ENCODE data around the gene SCYL1.

SCYL1 gene

DNA sequence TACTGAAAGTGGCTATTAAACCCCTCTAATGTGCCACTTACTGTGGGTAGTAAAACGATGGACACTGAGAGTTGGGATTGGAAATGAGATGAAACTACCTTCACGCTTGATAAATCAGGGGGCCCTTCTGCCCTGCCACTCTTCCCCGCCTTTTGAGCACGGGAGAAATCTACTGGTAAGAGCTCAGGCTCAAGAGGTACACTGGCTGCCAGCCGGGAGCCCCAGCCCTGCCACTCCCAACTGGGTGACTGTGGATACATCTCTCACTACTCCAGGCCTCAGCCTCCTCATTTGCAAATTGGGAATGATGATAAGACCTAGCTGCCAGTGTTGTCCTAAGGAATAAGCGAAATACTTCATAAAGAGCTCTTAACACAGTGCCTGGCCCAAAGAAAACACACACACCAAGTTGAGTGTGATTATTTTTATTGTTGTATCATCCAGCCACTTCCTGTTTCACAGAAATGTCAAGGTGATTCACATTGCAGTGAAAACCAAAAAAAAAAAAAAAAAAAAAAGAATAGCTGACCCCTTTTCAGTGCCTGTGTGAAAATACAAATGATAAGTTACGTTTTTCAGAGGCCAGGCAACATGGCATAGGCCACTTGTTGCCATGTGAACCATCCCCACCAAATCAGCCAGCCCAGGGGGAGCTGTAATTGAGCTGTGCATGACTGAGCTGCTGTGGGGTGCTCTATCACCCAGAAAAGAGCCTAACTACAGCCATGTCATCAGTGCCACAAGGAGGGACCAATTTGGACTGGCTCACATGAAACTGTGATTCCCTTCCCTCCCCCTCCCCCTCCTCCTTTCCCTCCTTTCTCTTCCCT, 41.0 kb downstream of the SCYL1 start:
- no peak for DNase-seq (ENCODE audit: low read depth)
- TF ChIP-seq, protein P1, sequence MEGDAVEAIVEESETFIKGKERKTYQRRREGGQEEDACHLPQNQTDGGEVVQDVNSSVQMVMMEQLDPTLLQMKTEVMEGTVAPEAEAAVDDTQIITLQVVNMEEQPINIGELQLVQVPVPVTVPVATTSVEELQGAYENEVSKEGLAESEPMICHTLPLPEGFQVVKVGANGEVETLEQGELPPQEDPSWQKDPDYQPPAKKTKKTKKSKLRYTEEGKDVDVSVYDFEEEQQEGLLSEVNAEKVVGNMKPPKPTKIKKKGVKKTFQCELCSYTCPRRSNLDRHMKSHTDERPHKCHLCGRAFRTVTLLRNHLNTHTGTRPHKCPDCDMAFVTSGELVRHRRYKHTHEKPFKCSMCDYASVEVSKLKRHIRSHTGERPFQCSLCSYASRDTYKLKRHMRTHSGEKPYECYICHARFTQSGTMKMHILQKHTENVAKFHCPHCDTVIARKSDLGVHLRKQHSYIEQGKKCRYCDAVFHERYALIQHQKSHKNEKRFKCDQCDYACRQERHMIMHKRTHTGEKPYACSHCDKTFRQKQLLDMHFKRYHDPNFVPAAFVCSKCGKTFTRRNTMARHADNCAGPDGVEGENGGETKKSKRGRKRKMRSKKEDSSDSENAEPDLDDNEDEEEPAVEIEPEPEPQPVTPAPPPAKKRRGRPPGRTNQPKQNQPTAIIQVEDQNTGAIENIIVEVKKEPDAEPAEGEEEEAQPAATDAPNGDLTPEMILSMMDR (IDR thresholded peaks at IDR 0.05; ENCODE audit: insufficient read depth, low read depth, low read length, missing control alignments): no peak
- no peak overlapping the region for H3K4me3 ChIP-seq (ENCODE audit: low read length)

DNA sequence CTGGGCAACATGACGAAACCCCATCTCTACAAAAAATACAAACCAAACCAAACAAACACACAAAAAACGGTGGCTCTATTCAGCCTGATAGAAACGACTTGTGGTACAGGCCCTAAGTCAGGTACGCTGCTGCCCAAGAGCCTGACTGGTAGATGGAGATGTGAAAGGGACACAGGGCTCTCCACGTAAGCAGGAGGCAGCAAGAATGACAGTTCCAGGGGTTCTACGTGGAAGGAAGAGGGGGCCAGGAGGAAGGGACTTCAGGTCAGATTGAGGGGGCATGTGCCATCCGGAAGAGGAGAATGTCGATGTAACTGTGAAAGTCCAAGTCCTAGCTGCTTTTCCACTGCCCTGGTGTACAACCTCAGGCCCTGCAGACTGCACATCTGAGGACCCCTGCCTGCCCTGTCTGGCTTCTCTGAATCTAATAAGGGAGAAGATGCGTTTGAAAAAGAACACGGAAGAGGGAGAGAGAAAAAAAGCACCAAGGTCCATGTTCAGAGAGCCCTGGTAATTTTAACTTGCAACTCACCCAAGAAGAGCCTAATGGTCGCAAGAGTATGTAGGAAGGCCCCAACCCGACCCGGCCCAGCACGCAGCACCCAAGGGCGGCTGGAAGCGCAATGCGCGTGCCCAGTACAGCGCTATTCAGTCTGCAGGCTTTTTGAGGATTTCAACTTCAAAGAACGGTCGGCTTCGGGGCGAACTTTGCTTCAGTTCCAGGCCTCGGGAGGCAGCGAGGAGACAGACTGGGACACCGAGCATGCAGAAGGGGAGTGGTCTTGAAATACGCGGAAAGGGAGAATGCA, 44.5 kb downstream of the SCYL1 start:
- no peak for DNase-seq (ENCODE audit: low read depth)
- TF ChIP-seq, protein P1 (IDR thresholded peaks at IDR 0.05; ENCODE audit: insufficient read depth, low read depth, low read length, missing control alignments): no peak
- peak overlapping the region; percentile 93 for H3K4me3 ChIP-seq (ENCODE audit: low read length)

DNA sequence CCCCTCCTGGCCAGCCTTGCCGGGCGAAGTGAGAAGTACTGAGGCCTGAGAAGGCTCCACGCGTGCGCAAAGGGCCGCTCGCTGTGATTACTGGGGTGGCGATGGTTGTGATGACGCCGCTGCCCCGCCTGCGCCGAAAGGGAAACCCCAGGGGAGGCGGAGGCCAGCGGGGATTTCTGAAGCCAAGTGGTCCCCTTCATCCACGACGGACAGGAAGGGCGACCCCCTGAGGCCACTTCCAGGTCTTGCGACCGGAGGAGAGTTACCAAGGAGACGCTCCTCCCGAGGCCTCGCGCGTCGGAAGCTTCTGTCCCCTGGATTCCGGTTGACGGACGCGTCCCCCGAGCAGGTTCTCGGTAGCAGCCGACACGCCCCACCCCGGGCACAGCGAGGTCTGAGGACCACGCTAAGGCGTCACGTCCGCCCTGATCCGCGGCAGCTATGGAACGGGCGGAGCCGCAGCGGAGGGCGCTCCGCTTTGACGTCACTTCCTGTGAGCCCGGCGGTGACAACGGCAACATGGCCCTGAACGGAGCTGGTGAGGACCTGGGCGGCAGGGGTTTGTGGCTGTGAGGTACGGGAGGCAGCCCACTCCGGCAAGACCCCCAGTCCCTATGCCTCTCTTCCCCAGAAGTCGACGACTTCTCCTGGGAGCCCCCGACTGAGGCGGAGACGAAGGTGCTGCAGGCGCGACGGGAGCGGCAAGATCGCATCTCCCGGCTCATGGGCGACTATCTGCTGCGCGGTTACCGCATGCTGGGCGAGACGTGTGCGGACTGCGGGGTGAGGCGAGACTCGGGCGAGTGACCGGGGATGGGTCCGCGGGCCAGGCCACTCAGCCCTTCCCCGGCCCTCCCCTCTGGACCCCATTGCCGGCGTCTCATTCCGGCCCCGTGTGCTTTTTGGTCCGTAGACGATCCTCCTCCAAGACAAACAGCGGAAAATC, 45.4 kb downstream of the SCYL1 start, which contains the start of gene ZNRD2:
Gene ZNRD2 (plus strand): TSS at position 505 of the 946 bp plus-strand sequence. CDS start 15 bp downstream, at position 520.
- H3K4me3 ChIP-seq (ENCODE audit: low read length): peak within 1 kb of the TSS; percentile 93
- TF ChIP-seq, protein P1 (IDR thresholded peaks at IDR 0.05; ENCODE audit: insufficient read depth, low read depth, low read length, missing control alignments): peak; percentile 17
- peak; percentile 99 for DNase-seq (ENCODE audit: low read depth)

DNA sequence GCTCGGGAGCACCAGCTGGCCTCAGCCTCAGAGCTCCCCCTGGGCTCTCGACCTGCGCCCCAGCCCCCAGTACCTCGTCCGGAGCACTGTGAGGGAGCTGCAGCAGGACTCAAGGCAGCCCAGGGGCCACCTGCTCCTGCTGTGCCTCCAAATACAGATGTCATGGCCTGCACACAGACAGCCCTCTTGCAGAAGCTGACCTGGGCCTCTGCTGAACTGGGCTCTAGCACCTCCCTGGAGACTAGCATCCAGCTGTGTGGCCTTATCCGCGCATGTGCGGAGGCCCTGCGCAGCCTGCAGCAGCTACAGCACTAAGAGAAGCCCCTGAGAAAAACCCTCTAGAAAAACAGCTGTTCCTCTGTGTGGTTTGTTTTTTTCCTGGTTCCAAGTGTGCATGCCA, 46.5 kb downstream of the SCYL1 start:
- DNase-seq (ENCODE audit: low read depth): no peak
- peak overlapping the region; percentile 93 for H3K4me3 ChIP-seq (ENCODE audit: low read length)
- TF ChIP-seq, protein P1 (IDR thresholded peaks at IDR 0.05; ENCODE audit: insufficient read depth, low read depth, low read length, missing control alignments): no peak

DNA sequence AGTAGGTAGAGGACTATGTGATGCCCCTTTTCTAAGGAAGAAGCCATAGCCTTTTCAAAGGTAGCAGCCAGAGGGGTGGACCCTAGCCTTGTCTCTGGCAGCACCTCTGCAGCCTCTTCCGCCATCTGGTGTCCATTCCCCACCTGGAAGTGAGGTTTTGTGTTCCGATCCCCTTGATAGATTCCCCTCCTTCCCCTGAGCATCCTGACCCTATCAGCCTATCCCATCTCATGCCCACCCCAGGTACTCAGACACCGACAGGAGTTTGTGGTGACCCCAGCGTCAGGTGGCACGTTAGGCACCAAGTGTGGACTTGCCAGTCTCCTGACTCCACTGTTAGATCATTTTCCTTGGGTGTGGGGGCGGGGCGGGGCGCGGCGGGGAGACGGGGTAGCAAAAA, 47.1 kb downstream of the SCYL1 start:
- peak; percentile 76 for DNase-seq (ENCODE audit: low read depth)
- H3K4me3 ChIP-seq (ENCODE audit: low read length): peak overlapping the region; percentile 93
- TF ChIP-seq, protein P1 (IDR thresholded peaks at IDR 0.05; ENCODE audit: insufficient read depth, low read depth, low read length, missing control alignments): peak; percentile 67

DNA sequence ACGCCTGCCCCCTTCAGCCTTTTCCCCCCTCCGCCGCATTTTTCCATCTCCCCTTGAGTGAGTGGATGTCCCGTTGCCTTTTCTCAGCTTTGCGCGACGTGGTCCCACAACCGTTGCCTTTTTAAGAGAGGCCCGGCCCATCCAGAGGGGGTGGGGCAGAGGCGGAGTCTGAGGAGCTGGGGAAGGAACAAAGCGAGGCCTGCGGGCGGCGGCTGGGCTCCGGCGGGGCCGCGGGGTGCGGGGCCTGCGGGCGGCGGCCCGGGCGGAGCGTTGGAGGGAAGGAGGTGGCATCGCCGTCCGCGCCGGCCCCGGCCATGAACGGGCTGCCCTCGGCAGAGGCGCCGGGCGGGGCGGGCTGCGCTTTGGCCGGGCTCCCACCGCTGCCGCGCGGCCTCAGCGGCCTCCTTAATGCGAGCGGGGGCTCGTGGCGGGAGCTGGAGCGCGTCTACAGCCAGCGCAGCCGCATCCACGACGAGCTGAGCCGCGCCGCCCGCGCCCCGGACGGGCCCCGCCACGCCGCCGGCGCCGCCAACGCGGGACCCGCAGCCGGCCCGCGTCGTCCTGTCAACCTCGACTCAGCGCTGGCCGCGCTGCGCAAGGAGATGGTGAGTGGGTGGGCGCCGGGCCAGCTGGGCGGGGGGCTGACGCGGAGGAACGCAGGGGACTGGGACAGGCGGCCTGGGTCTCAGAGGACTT, 47.6 kb downstream of the SCYL1 start, which contains the start of gene FAM89B:
Gene FAM89B (plus strand): TSS at position 183 of the 696 bp plus-strand sequence. CDS start 132 bp downstream, at position 315.
- TF ChIP-seq, protein P1 (IDR thresholded peaks at IDR 0.05; ENCODE audit: insufficient read depth, low read depth, low read length, missing control alignments): no peak
- DNase-seq (ENCODE audit: low read depth): peak; percentile 86
- peak within 1 kb of the TSS; percentile 93 for H3K4me3 ChIP-seq (ENCODE audit: low read length)
